NB4 (cell line): ENCODE measurements around the gene VTCN1.

Source experiments
- CTCF ChIP-seq: IDR thresholded peaks from one replicate; pipeline ENCODE4 v1.5.1; 2012; ENCODE audit warnings: low read depth, low read length
- MAX ChIP-seq: IDR thresholded peaks from 2 replicates; pipeline ENCODE4 v1.6.1; 2011; ENCODE audit warnings: low read depth, low read length

- TF ChIP-seq CTCF (no peak), MAX (no peak)
Measured at GRCh38 chr1:117138106-117138505, 72.6 kb downstream of the VTCN1 start.
